Measurements from ENCODE around the gene MAP3K5. TPM values are rescaled to one million over a fixed set of nuclear protein-coding genes. Genes with fewer than 3 reads are reported as not detected.

MAP3K5 gene
- total RNA-seq, 1 donor from 2014 or later, result 2.2 TPM

- DNase-seq (ENCODE audit: low read depth in 2 of 2), result no peak
Observed at GRCh38 chr6:136750696-136751521, 41.4 kb downstream of the MAP3K5 start.

DNA sequence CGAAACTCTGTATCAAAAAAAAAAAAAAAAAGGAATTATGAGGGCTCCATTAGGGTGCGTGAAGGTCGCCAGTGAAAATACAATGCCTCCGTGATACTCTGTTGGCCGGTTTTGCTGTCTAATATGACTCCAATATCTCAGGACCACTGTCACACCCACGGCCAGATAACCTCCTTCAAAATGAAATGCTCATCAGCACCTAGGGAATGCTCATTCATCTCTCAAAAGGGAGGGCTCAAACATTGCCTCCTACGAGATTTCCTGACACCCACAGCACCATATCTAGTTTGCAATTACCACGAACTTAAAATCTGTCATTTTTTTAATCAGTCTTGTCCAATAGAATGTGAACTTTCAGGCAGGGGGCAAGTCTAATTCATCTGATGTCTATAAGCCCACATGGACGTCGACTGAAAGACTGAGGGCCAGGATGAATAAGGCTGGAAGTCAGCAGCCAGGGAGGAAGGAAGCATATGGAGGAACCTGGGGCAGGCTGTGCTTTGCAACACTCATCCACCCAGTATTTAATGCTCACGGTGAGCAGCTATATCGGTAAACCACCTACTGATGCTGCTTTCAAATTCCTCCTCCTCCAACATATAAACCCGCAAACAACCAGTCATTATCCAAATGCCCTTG lies 42.8 kb downstream of the MAP3K5 start:
- no peak for DNase-seq (ENCODE audit: low read depth in 2 of 2)

GRCh38 chr6:136747507-136747906 lies 44.8 kb downstream of the MAP3K5 start:
- no peak for DNase-seq (ENCODE audit: low read depth in 2 of 2)

GRCh38 chr6:136745300-136745699 lies 47.0 kb downstream of the MAP3K5 start:
- no peak for DNase-seq (ENCODE audit: low read depth in 2 of 2)

- peak in 1 of 2 donors; percentile 5 for DNase-seq (ENCODE audit: low read depth in 2 of 2)
Observed at GRCh38 chr6:136744889-136745288, 47.4 kb downstream of the MAP3K5 start.

GRCh38 chr6:136742125-136742524 lies 50.2 kb downstream of the MAP3K5 start:
- DNase-seq (ENCODE audit: low read depth in 2 of 2), result no peak

- DNase-seq (ENCODE audit: low read depth in 2 of 2), result no peak
Observed at GRCh38 chr6:136740050-136740974, 52.0 kb downstream of the MAP3K5 start.

- DNase-seq (ENCODE audit: low read depth in 2 of 2), result no peak
Observed at GRCh38 chr6:136739501-136739900, 52.8 kb downstream of the MAP3K5 start.

DNA sequence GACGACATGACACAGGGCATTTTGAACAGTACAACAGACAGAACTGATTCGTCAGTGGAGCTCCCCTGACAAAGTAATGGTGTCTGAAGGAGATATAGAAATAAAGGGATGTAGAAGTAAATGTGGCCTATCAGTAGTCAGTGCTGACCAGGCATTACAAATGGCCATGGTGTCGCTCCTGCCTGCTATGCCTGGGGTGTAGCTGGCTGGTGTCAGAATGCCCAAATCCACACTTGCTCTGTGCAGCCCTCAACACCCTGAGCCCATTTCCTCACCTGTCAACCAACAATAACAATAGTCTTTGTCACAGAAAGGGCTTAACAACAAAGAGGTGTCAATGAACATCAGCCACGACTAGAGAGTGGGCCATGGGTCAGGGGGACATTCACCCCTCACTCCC lies 53.2 kb downstream of the MAP3K5 start:
- DNase-seq (ENCODE audit: low read depth in 2 of 2), result no peak

DNA sequence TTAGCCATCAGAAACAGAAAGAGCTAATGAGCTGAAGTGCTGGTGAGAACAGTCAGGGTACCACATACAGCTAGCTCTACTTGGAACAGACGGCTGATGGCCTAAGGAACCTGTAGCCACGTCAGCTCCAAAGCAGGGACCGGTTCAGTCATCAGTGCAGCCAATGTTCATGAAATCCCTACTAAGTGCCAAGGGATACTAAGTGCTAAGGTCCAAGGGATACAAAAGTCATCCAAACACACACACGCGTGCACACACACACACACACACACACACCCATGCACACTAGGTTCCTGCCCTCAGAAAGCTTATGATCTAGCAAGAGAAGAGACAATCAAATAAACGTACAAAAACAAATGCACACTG lies 53.6 kb downstream of the MAP3K5 start:
- no peak for DNase-seq (ENCODE audit: low read depth in 2 of 2)

GRCh38 chr6:136737871-136738691 lies 54.2 kb downstream of the MAP3K5 start:
- DNase-seq (ENCODE audit: low read depth in 2 of 2), result peak; percentile 81 to 82

DNA sequence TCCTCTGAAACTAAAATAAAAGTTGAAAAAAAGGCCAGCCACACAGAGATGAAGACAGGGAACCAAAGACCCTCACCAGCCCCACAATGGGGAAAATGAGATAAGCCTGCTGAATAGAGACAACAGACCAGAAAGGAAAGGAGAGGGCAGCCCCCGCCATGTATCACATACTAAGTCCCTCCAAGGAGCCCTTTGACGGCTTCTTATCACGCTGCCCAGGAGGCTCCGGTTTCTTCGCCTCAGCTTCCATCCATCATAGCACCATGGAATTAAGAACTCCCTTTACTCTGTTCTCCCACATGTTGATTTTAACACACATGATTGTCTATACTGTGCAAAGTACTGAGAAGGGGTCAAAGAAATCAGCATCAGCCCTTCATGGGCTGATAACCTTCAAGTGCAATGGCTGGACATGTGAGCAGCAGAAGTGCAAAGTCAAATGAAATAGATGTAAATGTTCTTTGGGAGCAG lies 54.9 kb downstream of the MAP3K5 start:
- DNase-seq (ENCODE audit: low read depth in 2 of 2), result no peak

DNA sequence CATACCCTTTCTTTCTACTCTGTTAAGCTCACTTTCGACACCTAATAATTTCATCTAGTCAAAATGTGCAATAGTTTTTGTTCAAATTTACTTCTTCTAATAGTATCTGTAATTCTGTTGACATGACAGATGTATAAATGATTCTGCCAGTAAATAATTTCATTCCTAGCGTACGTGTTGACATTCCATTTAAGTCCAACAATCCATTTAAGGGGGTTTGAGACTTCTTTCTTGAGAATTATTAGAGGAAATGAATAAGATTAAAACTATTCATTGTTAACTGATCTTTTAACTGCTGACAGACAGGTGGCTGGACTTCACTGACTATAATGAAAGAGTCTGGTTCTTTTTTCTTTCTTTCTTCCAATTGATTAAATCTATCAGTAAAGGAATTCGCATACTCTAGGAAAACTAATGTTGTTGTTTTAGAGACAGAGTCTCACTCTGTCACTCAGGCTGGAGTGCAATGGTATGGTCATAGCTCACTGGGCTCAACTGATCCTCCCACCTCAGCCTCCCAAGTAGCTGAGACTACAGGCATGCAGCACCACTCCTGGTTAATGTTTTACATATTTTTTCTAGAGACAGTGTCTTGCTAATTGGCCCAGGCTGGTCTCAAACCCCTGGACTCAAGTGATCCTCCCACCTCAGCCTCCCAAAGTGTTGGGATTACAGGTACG lies 55.9 kb downstream of the MAP3K5 start:
- DNase-seq (ENCODE audit: low read depth in 2 of 2), result peak in 1 of 2 donors; percentile 63

GRCh38 chr6:136734977-136735376 lies 57.3 kb downstream of the MAP3K5 start:
- DNase-seq (ENCODE audit: low read depth in 2 of 2), result no peak

- DNase-seq (ENCODE audit: low read depth in 2 of 2), result no peak
Observed at GRCh38 chr6:136732889-136733288, 59.4 kb downstream of the MAP3K5 start.

- no peak for DNase-seq (ENCODE audit: low read depth in 2 of 2)
Observed at GRCh38 chr6:136729832-136730231, 62.4 kb downstream of the MAP3K5 start.

- no peak for DNase-seq (ENCODE audit: low read depth in 2 of 2)
Observed at GRCh38 chr6:136728976-136729515, 63.2 kb downstream of the MAP3K5 start.

GRCh38 chr6:136728033-136728939 lies 64.0 kb downstream of the MAP3K5 start:
- no peak for DNase-seq (ENCODE audit: low read depth in 2 of 2)
